ENCODE measurements around the gene PSAT1.

PSAT1 gene

DNA sequence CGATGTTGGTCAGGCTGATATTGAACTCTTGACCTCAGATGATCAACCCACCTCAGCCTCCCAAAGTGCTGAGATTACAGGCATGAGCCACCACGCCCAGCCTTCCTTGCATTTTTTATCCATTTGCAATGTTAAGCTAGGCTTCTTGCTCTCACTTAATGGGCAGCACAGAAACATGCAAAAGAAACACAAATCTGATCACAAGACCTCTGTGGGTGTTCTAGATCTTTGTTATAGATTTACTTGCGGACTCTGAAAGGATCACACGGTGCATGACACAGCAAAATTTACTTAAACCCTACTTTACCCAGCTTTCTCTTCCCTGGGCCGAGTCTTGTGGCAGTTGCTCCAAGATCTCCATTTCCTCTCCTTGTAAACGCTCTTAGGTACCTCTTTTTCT lies 71.3 kb downstream of the PSAT1 start:
- DNase-seq (ENCODE audit: low spot score), result no peak

DNA sequence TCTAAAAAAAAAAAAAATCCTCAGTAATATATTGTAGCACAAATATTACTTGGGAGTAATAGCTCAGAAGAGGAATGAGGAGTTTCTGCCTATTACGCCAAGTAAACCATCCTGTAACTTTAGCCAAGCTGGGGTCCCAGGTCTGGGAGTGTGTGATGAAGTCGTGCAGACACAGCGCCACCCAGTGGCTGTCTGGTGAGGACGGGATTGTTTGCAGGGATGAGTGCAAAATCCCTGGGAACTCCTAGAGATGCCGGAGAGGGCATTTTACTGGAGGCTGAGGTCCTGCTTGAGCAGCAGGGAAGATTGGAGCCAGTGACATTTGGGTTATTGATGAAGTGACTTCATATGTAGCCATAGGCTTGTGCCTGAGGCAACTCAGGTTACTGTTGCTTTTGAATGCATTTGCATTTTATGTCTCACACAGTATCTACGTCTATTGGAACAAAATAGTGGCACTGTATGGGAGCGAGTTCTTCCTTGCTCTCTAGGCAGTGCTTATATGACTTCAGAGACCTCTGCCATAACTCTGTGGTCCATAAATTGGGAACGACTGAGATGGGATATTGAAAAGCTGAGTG lies 72.8 kb downstream of the PSAT1 start:
- peak; percentile 71 for DNase-seq (ENCODE audit: low spot score)

DNA sequence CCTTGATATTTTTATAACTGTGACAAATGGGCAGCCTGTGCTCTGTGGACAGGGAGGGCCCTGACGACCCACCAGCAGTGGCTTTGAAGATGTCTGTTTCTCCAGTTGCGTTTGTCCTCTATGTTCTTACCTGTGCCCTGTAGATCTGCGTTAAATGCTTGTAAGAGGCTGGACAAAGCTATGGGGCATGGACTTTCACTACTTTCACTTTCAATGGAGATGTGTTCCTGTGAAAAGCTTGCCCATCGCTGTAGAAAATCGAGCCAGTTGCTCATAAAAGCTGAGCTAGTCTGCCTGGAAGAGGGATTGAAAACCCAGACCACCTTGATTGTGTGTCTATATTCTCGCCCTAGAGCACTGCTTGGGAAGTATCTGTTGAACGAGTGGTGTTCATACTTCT lies 74.1 kb downstream of the PSAT1 start:
- DNase-seq (ENCODE audit: low spot score), result no peak

DNA sequence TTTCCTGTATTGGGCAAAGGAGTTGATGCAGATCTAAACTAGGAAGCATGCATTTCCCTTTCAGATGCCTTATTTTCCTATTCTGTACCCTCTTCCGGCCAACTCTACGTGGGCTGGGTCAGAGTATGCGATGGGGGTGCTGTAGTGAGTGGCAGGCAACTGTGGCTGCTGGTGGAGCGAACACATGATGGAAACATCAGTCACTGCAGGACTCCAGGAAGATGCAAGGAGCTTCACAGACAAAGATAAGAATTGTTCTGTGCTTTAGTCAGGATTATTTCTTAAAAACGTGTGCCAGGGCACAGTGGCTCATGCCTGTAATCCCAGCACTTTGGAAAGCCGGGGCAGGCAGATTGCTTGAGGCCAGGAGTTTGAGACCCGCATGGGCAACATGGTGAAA lies 75.1 kb downstream of the PSAT1 start:
- DNase-seq (ENCODE audit: low spot score), result no peak

Data from AG08395 (cell line).